SK-N-SH (cell line): ENCODE results near the gene PRPF18. TPM values are rescaled to one million over a fixed set of nuclear protein-coding genes. Genes with fewer than 3 reads are reported as not detected.

Source experiments
- CTCF ChIA-PET: fragments of 300-600, 350-600 bp; formaldehyde crosslinking; extraction: SDS; loops from one replicate; lab custom pipeline; 2021; lab: Yijun Ruan, JAX
- POLR2A ChIA-PET: fragments of 350-600 bp; sonication (Branson Sonifier 250); formaldehyde crosslinking; extraction: SDS; loops from one replicate; lab custom pipeline; 2020; ENCODE audit warnings: antibody characterized with exemption, inconsistent platforms; lab: Yijun Ruan, JAX
- DNase-seq: peaks from one replicate; pipeline ENCODE4 v3.0.0; 2012
- H2AFZ ChIP-seq: fragments of 200-600 bp; sonication (generic); 2 replicates; pipeline ENCODE4 v1.8.1; 2016; ENCODE audit warnings: antibody characterized with exemption, mild to moderate bottlenecking, low read depth
- H3F3A ChIP-seq: fragments of 200-600 bp; sonication (generic); replicated peaks from 2 replicates; pipeline ENCODE3; 2016; ENCODE audit warnings: antibody characterized with exemption, mild to moderate bottlenecking; ENCODE audit not compliant: insufficient read depth
- H3K27ac ChIP-seq, 2 experiments: fragments of 200-500 bp in 1 of 2; fragments of 200-600 bp in 1 of 2; sonication (Bioruptor generic) in 1 of 2; sonication (generic), shearing (Covaris generic) in 1 of 2; 2 replicates each; pipeline versions ENCODE4 v1.5.1 to v1.6.1; 2014 to 2016; ENCODE audit warnings: low read depth in 2 of 2, inconsistent platforms in 1 of 2, low read length in 1 of 2, mild to moderate bottlenecking in 1 of 2, mixed read lengths in 1 of 2
- H3K27me3 ChIP-seq: fragments of 200-600 bp; sonication (generic), shearing (Covaris generic); 2 replicates; pipeline ENCODE4 v1.6.1; 2016; ENCODE audit warnings: mixed run types; ENCODE audit not compliant: insufficient read depth
- H3K36me3 ChIP-seq, 2 experiments: fragments of 200-500 bp in 1 of 2; fragments of 200-600 bp in 1 of 2; sonication (Bioruptor generic) in 1 of 2; sonication (generic) in 1 of 2; replicated peaks in 1 of 2; 2 replicates each; pipeline versions ENCODE3 to v1.5.1; 2014 to 2016; ENCODE audit warnings: low read length in 1 of 2, mild to moderate bottlenecking in 1 of 2; ENCODE audit not compliant: insufficient read depth in 2 of 2, control insufficient read depth in 1 of 2
- H3K4me1 ChIP-seq, 2 experiments: fragments of 200-500 bp in 1 of 2; fragments of 200-600 bp in 1 of 2; sonication (Bioruptor generic) in 1 of 2; sonication (generic), shearing (Covaris generic) in 1 of 2; 2 replicates each; pipeline versions ENCODE4 v1.5.1 to v1.6.1; 2014 to 2016; ENCODE audit warnings: low read depth in 1 of 2, low read length in 1 of 2, mixed run types in 1 of 2; ENCODE audit not compliant: insufficient read depth in 2 of 2, control insufficient read depth in 1 of 2
- H3K4me2 ChIP-seq: fragments of 200-600 bp; sonication (generic), shearing (Covaris generic); 2 replicates; pipeline ENCODE4 v1.6.1; 2017; ENCODE audit warnings: mixed run types
- H3K4me3 ChIP-seq, 2 experiments: fragments of 200-500 bp in 1 of 2; fragments of 200-600 bp in 1 of 2; sonication (Bioruptor generic) in 1 of 2; sonication (generic), shearing (Covaris generic) in 1 of 2; 2 replicates each; pipeline versions ENCODE4 v1.5.1 to v1.8.1; 2014 to 2016; ENCODE audit warnings: low read depth in 2 of 2, inconsistent platforms in 1 of 2, low read length in 1 of 2, mild to moderate bottlenecking in 1 of 2, mixed read lengths in 1 of 2, moderate library complexity in 1 of 2
- H3K79me2 ChIP-seq: fragments of 200-600 bp; sonication (generic); 2 replicates; pipeline ENCODE4 v1.8.1; 2017; ENCODE audit warnings: mild to moderate bottlenecking; ENCODE audit not compliant: insufficient read depth
- H3K9ac ChIP-seq: fragments of 200-600 bp; sonication (generic); 2 replicates; pipeline ENCODE4 v1.6.1; 2017; ENCODE audit warnings: mixed run types
- H3K9me2 ChIP-seq: fragments of 200-600 bp; sonication (generic); 2 replicates; pipeline ENCODE4 v1.6.1; 2017; ENCODE audit warnings: mixed run types
- H3K9me3 ChIP-seq: fragments of 200-600 bp; sonication (generic); 2 replicates; pipeline ENCODE4 v1.6.1; 2017; ENCODE audit warnings: mixed run types, mild to moderate bottlenecking, moderate library complexity
- H4K20me1 ChIP-seq: fragments of 200-600 bp; sonication (generic); 2 replicates; pipeline ENCODE4 v1.6.1; 2017; ENCODE audit warnings: mild to moderate bottlenecking, mixed run types; ENCODE audit not compliant: insufficient read depth
- CTCF ChIP-seq: fragments of 200-600 bp; sonication (generic); IDR thresholded peaks from 2 replicates; pipeline ENCODE4 v1.6.1; 2017; ENCODE audit warnings: antibody characterized with exemption, mild to moderate bottlenecking, moderate library complexity
- ELF1 ChIP-seq: IDR thresholded peaks from 2 replicates; pipeline ENCODE4 v1.4.0; 2012
- EP300 ChIP-seq, 2 experiments: IDR thresholded peaks; 2 replicates each; pipeline versions ENCODE4 v1.4.0 to v1.6.1; 2012; ENCODE audit warnings: borderline replicate concordance in 1 of 2, low read depth in 1 of 2, low read length in 1 of 2
- EZH2phosphoT487 ChIP-seq: fragments of 200-600 bp; sonication (generic); IDR thresholded peaks from 2 replicates; pipeline ENCODE4 v1.6.1; 2017; ENCODE audit warnings: low read depth, mixed run types, mild to moderate bottlenecking, antibody characterized with exemption, moderate library complexity, borderline replicate concordance
- FOXM1 ChIP-seq: IDR thresholded peaks from 2 replicates; pipeline ENCODE4 v1.4.0; 2012; ENCODE audit warnings: low read depth, mild to moderate bottlenecking
- MXI1 ChIP-seq: IDR thresholded peaks from 2 replicates; pipeline ENCODE4 v1.6.1; 2012; ENCODE audit warnings: mild to moderate bottlenecking, low read depth, low read length, improper control_type of control experiment
- NFIC ChIP-seq: IDR thresholded peaks from 2 replicates; pipeline ENCODE4 v1.4.0; 2012; ENCODE audit warnings: borderline replicate concordance
- NRF1 ChIP-seq: IDR thresholded peaks from 2 replicates; pipeline ENCODE4 v1.6.1; 2012; ENCODE audit warnings: low read depth, mild to moderate bottlenecking, low read length
- PBX3 ChIP-seq: IDR thresholded peaks from 2 replicates; pipeline ENCODE4; 2012
- POLR2AphosphoS5 ChIP-seq: IDR thresholded peaks from 2 replicates; pipeline ENCODE4 v1.6.1; 2012; ENCODE audit warnings: low read depth, low read length
- RAD21 ChIP-seq: IDR thresholded peaks from 2 replicates; pipeline ENCODE4 v1.6.1; 2012; ENCODE audit warnings: mild to moderate bottlenecking, low read length
- RCOR1 ChIP-seq: fragments of 150-350 bp; IDR thresholded peaks from 2 replicates; pipeline ENCODE4 v1.6.1; 2017; ENCODE audit warnings: antibody characterized with exemption, low read length
- RFX5 ChIP-seq: IDR thresholded peaks from 2 replicates; pipeline ENCODE4 v1.6.1; 2012; ENCODE audit warnings: mild to moderate bottlenecking, improper control_type of control experiment, low read length
- RXRA ChIP-seq: IDR thresholded peaks from 2 replicates; pipeline ENCODE4 v1.4.0; 2012; ENCODE audit warnings: low read depth, mild to moderate bottlenecking, borderline replicate concordance
- SMC3 ChIP-seq: IDR thresholded peaks from 2 replicates; pipeline ENCODE4 v1.6.1; 2012; ENCODE audit warnings: low read depth, low read length, improper control_type of control experiment
- TCF12 ChIP-seq: IDR thresholded peaks from 2 replicates; pipeline ENCODE4 v1.4.0; 2012
- TEAD4 ChIP-seq: IDR thresholded peaks from 2 replicates; pipeline ENCODE4 v1.4.0; 2012; ENCODE audit warnings: mild to moderate bottlenecking, borderline replicate concordance; ENCODE audit not compliant: insufficient read depth
- YY1 ChIP-seq: IDR thresholded peaks from 2 replicates; pipeline ENCODE4 v1.4.0; 2012; ENCODE audit warnings: low read depth, mild to moderate bottlenecking
- ZBTB33 ChIP-seq: IDR thresholded peaks from 2 replicates; pipeline ENCODE4 v1.4.0; 2012; ENCODE audit warnings: low read depth, borderline replicate concordance
- WGBS: methylation state at CpG from one replicate; pipeline ENCODE4 v1.1.6; 2017; ENCODE audit warnings: low lambda C conversion rate; 5-methylcytosine and 5-hydroxymethylcytosine counted together
- polyA plus RNA-seq, 3 experiments: library from polyadenylated mRNA; depleted of rRNA; stranded (reverse); fragments of >200 nt; gene quantifications; 2 replicates each; pipeline ENCODE4 v1.2.3, GENCODE V29; 2012

The PRPF18 gene
- polyA plus RNA-seq, 1 of the 3 experiments (the other 2 are of a cell fraction), result 12.1 TPM

GRCh38 chr10:13624630-13625029, 37.9 kb downstream of the PRPF18 start:
- Histone ChIP-seq H3F3A (no peaks in the 10 kb centered on the region), H3K4me3 (no peak overlapping the region), H4K20me1 (no peaks in the 10 kb centered on the region), H2AFZ (no peak overlapping the region), H3K27me3 (no peaks in the 10 kb centered on the region), H3K9me2 (no peaks in the 10 kb centered on the region), H3K9me3 (no peaks in the 10 kb centered on the region), H3K4me2 (no peak overlapping the region), H3K27ac (no peak overlapping the region), H3K9ac (no peak overlapping the region), H3K79me2 (no peaks in the 10 kb centered on the region), H3K36me3 (peaks cover 32 to 44% of the 10 kb centered on the region in 2 experiments), H3K4me1 (no peaks in the 10 kb centered on the region)
- no peak for DNase-seq
- POLR2A ChIA-PET, result no interaction called here
- CTCF ChIA-PET, result no interaction called here
- no peak for TF ChIP-seq YY1
- no peak for TF ChIP-seq PBX3
- TF ChIP-seq RXRA, result no peak
- TF ChIP-seq TCF12, result no peak
- TF ChIP-seq MXI1, result no peak
- no peak for TF ChIP-seq RFX5
- TF ChIP-seq SMC3, result no peak
- TF ChIP-seq NFIC, result no peak
- TF ChIP-seq NRF1, result no peak
- no peak for TF ChIP-seq ZBTB33
- no peak for TF ChIP-seq POLR2AphosphoS5
- TF ChIP-seq RCOR1, result no peak
- no peak for TF ChIP-seq CTCF
- 96% methylated on average over 1 of the region's 1 CpG for WGBS

GRCh38 chr10:13627459-13628310, 40.9 kb downstream of the PRPF18 start:
- Histone ChIP-seq H3K36me3 (peaks cover 35 to 42% of the 10 kb centered on the region in 2 experiments), H3F3A (no peaks in the 10 kb centered on the region), H3K4me3 (no peak overlapping the region), H2AFZ (no peak overlapping the region), H3K27me3 (no peaks in the 10 kb centered on the region), H3K27ac (no peak overlapping the region), H3K79me2 (no peaks in the 10 kb centered on the region), H3K9ac (no peak overlapping the region), H3K9me2 (no peaks in the 10 kb centered on the region), H3K4me1 (no peaks in the 10 kb centered on the region), H3K4me2 (no peak overlapping the region), H3K9me3 (no peaks in the 10 kb centered on the region), H4K20me1 (no peaks in the 10 kb centered on the region)
- POLR2A ChIA-PET, result no interaction called here
- CTCF ChIA-PET, result no interaction called here
- 90% methylated on average over 7 of the region's 7 CpGs for WGBS
- DNase-seq, result no peak
- TF ChIP-seq RFX5, result no peak
- no peak for TF ChIP-seq ELF1
- TF ChIP-seq ZBTB33, result no peak
- no peak for TF ChIP-seq EP300 (IDR thresholded peaks at IDR 0.05; ENCODE audit: borderline replicate concordance in 1 of 2, low read depth in 1 of 2, low read length in 1 of 2)
- TF ChIP-seq RAD21, result no peak
- no peak for TF ChIP-seq EZH2phosphoT487
- TF ChIP-seq TEAD4, result no peak
- no peak for TF ChIP-seq PBX3
- TF ChIP-seq FOXM1, result no peak
- no peak for TF ChIP-seq NRF1
